ENCODE data around the gene RPH3AL. TPM values are rescaled to one million over a fixed set of nuclear protein-coding genes. Genes with fewer than 3 reads are reported as not detected.

RPH3AL gene
- total and polyA plus RNA-seq, 8 donors, result 43.4 to 89.1 (median 56.0) TPM

GRCh38 chr17:345992-346785 is 6.4 kb downstream of the RPH3AL start:
- H3K27ac ChIP-seq, result no peak overlapping the region
- ATAC-seq (no peak), DNase-seq (no peak), FAIRE-seq (no peak)
- no peaks in the 10 kb centered on the region for H3K27me3 ChIP-seq
- 68 to 85% methylated on average over 12 of the region's 12 CpGs for WGBS, 2 donors
- H3K4me1 ChIP-seq, result peaks cover 24 to 48% (median 35%) of the 10 kb centered on the region in 3 donors
- H3K36me3 ChIP-seq, result no peaks in the 10 kb centered on the region
- no peaks in the 10 kb centered on the region for H3K9me3 ChIP-seq
- H3K4me3 ChIP-seq, result no peak overlapping the region
- no peak for TF ChIP-seq CTCF (IDR thresholded peaks at IDR 0.05)
- intact Hi-C loops (cut with DNase I), result no loop called here

- 80 to 91% methylated on average over 5 of the region's 5 CpGs for WGBS, 2 donors
- FAIRE-seq (no peak), ATAC-seq (no peak), DNase-seq (no peak)
- Histone ChIP-seq H3K27ac (no peak overlapping the region), H3K36me3 (no peaks in the 10 kb centered on the region), H3K4me3 (no peak overlapping the region), H3K9me3 (no peaks in the 10 kb centered on the region), H3K27me3 (no peaks in the 10 kb centered on the region), H3K4me1 (peaks cover 15 to 39% (median 25%) of the 10 kb centered on the region in 3 donors)
- no peak for TF ChIP-seq CTCF (IDR thresholded peaks at IDR 0.05)
- intact Hi-C loops (cut with DNase I), result no loop called here
Observed at GRCh38 chr17:345261-345660, 7.3 kb downstream of the RPH3AL start.

DNA sequence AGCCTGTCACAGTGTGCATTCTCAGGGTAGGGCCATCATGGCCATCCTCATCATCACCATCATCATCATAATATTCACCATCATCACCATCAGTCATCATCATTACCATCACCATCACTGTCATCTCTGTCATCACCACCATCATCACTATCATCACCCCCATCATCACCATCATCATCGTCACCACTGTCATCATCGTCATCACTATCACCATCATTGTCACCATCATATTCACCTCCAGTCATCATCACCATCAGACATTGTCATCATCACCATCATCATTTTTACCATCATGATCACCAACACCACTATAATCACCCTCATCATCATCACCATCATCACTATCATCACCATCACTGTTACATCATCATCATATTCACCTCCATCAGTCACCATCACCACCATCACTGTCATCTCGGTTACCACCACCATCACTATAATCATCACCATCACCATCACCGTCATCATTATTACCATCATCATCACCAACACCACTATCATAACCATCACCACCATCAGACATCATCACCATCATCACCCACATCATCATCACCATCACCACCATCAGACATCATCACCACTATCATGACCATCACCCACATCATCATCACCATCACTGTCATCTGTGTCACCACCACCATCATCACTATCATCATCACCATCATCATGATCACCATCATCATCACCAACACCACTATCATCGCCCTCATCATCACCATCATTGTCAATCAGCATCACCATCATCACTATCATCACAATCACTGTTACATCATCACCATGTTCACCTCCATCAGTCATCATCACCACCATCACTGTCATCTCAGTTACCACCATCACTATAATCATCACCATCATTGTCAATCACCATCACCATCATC is 8.5 kb downstream of the RPH3AL start:
- FAIRE-seq (no peak), ATAC-seq (no peak), DNase-seq (no peak)
- intact Hi-C loops (cut with DNase I), result no loop called here
- no peak overlapping the region for H3K27ac ChIP-seq
- no peaks in the 10 kb centered on the region for H3K9me3 ChIP-seq
- H3K4me1 ChIP-seq, result peaks cover 15 to 37% (median 24%) of the 10 kb centered on the region in 3 donors
- no peak for TF ChIP-seq CTCF (IDR thresholded peaks at IDR 0.05)
- 98% methylated on average over 5 of the region's 5 CpGs for WGBS, 2 donors
- H3K27me3 ChIP-seq, result no peaks in the 10 kb centered on the region
- H3K36me3 ChIP-seq, result no peaks in the 10 kb centered on the region
- H3K4me3 ChIP-seq, result no peak overlapping the region

GRCh38 chr17:343211-343610 is 9.4 kb downstream of the RPH3AL start:
- DNase-seq (peak in 1 of 6 donors; percentile 49), FAIRE-seq (no peak), ATAC-seq (no peak)
- Histone ChIP-seq H3K27ac (peak overlapping the region in 1 of 4 donors; percentile 57), H3K9me3 (no peaks in the 10 kb centered on the region), H3K4me3 (no peak overlapping the region), H3K27me3 (no peaks in the 10 kb centered on the region), H3K4me1 (peaks cover 12 to 30% (median 16%) of the 10 kb centered on the region in 3 donors), H3K36me3 (no peaks in the 10 kb centered on the region)
- no peak for TF ChIP-seq CTCF (IDR thresholded peaks at IDR 0.05)
- 31 to 37% methylated on average over 7 of the region's 7 CpGs for WGBS, 2 donors
- intact Hi-C loops (cut with DNase I), result no loop called here
